Measurements from ENCODE around the gene ZBTB20. TPM values are rescaled to one million over a fixed set of nuclear protein-coding genes. Genes with fewer than 3 reads are reported as not detected.

Gene ZBTB20
- total and polyA plus RNA-seq, 5 donors from 2014 or later, result 10.1 to 58.2 (median 13.2) TPM

DNA sequence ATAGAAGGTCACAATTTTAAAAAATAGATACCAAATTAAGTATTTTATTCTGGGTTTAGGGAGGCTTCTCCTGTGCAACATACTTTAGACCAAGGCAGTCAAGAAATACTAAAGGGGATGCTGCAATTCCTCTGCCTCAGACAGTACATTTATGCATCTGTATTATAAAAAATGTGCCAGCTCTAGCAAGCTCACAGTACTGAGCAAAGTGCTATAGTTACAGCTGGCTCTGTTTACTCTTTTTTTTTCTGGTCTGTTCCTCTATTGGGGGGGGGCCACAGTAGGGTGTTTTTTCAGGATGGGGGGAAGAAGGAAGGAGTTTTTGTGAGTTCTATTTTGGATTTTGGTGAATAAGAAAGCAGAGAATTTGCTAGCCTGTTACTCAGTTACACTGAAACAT lies 668.3 kb downstream of the ZBTB20 start:
- H3K27ac ChIP-seq (ENCODE audit: insufficient read depth, low read length, poor library complexity, severe bottlenecking), result no peak overlapping the region
- no peaks in the 10 kb centered on the region for H3K36me3 ChIP-seq (ENCODE audit: control insufficient read depth, insufficient read depth, low read length)
- Mint-ChIP-seq H3K4me1 (peaks cover 9 to 18% (median 15%) of the 10 kb centered on the region in 4 donors), H3K36me3 (peaks cover 12% of the 10 kb centered on the region), H3K9me3 (peaks cover 0 to 4% (median 0%) of the 10 kb centered on the region in 7 donors), H3K4me3 (no peak overlapping the region), H3K27me3 (no peaks in the 10 kb centered on the region), H3K27ac (no peak overlapping the region)
- H3K4me1 ChIP-seq (ENCODE audit: control insufficient read depth, insufficient read depth, low read length, poor library complexity, severe bottlenecking), result peaks cover 9% of the 10 kb centered on the region
- H3K9me3 ChIP-seq (ENCODE audit: control insufficient read depth in 2 of 2, low read length in 2 of 2), result no peaks in the 10 kb centered on the region
- H3K4me3 ChIP-seq (ENCODE audit: low read depth, low read length), result no peak overlapping the region
- no peaks in the 10 kb centered on the region for H3K27me3 ChIP-seq (ENCODE audit: control insufficient read depth, insufficient read depth, low read length)
- DNase-seq (no peak), ATAC-seq (ENCODE audit: low read depth in 2 of 2) (no peak)

DNA sequence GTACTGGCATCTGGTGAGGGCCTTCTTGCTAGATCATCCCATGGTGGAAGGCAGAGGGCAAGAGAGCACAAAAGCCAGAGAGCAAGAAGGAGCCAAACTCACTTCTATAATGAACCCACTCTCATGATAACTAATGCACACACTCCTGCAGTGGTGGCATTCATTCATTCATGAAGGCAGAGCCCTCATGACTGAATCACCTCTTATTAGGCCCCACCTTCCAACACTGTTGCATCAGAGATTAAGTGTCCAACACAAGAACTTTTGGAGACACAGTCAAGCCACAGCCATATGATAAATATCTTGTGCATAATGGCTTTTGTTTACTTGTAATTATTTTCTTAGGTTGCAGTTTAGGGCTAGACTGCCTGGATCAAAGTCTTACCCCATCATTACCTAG lies 670.6 kb downstream of the ZBTB20 start:
- peaks cover 0 to 5% (median 0%) of the 10 kb centered on the region in 7 donors for H3K9me3 Mint-ChIP-seq
- Histone ChIP-seq H3K27ac (ENCODE audit: insufficient read depth, low read length, poor library complexity, severe bottlenecking) (no peak overlapping the region), H3K4me3 (ENCODE audit: low read depth, low read length) (no peak overlapping the region), H3K27me3 (ENCODE audit: control insufficient read depth, insufficient read depth, low read length) (no peaks in the 10 kb centered on the region), H3K4me1 (ENCODE audit: control insufficient read depth, insufficient read depth, low read length, poor library complexity, severe bottlenecking) (peaks cover 4% of the 10 kb centered on the region), H3K9me3 (ENCODE audit: control insufficient read depth in 2 of 2, low read length in 2 of 2) (no peaks in the 10 kb centered on the region), H3K36me3 (ENCODE audit: control insufficient read depth, insufficient read depth, low read length) (no peaks in the 10 kb centered on the region)
- no peak overlapping the region for H3K4me3 Mint-ChIP-seq
- H3K27me3 Mint-ChIP-seq, result no peaks in the 10 kb centered on the region
- no peak for ATAC-seq (ENCODE audit: low read depth in 2 of 2)
- H3K27ac Mint-ChIP-seq, result no peak overlapping the region
- no peak for DNase-seq
- H3K4me1 Mint-ChIP-seq, result peaks cover 5 to 13% (median 7%) of the 10 kb centered on the region in 4 donors
- peaks cover 6% of the 10 kb centered on the region for H3K36me3 Mint-ChIP-seq

DNA sequence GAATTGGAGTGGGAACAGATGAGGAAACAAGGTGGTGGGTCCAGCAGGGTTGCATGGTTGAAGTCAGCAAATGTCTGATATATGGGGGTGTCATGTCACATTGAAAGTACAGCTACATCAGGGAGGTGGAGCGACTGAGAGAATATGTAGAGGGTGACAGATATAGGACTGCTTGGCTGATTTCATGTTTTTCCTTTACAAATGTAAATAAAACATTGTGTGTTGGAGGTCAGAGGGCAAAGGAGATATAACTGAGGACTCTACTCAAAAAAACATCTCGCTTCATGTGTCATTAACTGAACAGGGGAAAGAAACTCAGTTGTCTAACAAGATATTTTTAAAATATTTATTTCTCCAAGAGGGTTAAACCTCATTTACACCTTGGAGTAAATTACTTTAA lies 675.6 kb downstream of the ZBTB20 start:
- Mint-ChIP-seq H3K36me3 (peaks cover 6% of the 10 kb centered on the region), H3K27me3 (no peaks in the 10 kb centered on the region), H3K4me3 (no peak overlapping the region), H3K4me1 (peaks cover 0 to 9% (median 5%) of the 10 kb centered on the region in 4 donors), H3K27ac (peak overlapping the region in 1 of 3 donors; percentile 1), H3K9me3 (peaks cover 0 to 5% (median 0%) of the 10 kb centered on the region in 7 donors)
- no peak for DNase-seq
- Histone ChIP-seq H3K9me3 (ENCODE audit: control insufficient read depth in 2 of 2, low read length in 2 of 2) (no peaks in the 10 kb centered on the region), H3K27ac (ENCODE audit: insufficient read depth, low read length, poor library complexity, severe bottlenecking) (no peak overlapping the region), H3K4me3 (ENCODE audit: low read depth, low read length) (no peak overlapping the region), H3K27me3 (ENCODE audit: control insufficient read depth, insufficient read depth, low read length) (no peaks in the 10 kb centered on the region), H3K4me1 (ENCODE audit: control insufficient read depth, insufficient read depth, low read length, poor library complexity, severe bottlenecking) (no peaks in the 10 kb centered on the region), H3K36me3 (ENCODE audit: control insufficient read depth, insufficient read depth, low read length) (no peaks in the 10 kb centered on the region)
- no peak for ATAC-seq (ENCODE audit: low read depth in 2 of 2)

DNA sequence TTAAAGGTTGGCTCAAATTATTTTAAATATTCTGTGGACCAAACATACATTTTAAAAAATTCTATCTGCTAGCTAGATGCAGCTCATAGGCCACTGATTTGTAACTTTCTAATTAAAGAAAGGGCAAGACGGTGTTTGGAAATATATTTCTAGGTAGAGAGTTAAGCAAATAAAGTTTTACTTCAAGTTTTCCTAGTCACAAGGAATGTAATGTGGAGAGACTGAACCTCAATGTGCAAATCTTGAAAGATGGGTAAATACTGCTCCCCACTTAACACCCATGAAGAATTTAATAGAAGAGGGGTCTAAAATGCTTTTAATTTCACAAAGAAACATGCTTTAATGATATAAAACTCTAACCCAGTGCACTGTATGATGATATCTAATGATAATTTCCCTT lies 678.0 kb downstream of the ZBTB20 start:
- Mint-ChIP-seq H3K9me3 (peaks cover 0 to 2% (median 0%) of the 10 kb centered on the region in 7 donors), H3K27ac (no peak overlapping the region), H3K36me3 (no peaks in the 10 kb centered on the region), H3K4me3 (no peak overlapping the region), H3K27me3 (no peaks in the 10 kb centered on the region), H3K4me1 (peaks cover 0 to 9% (median 2%) of the 10 kb centered on the region in 4 donors)
- Histone ChIP-seq H3K9me3 (ENCODE audit: control insufficient read depth in 2 of 2, low read length in 2 of 2) (no peaks in the 10 kb centered on the region), H3K4me3 (ENCODE audit: low read depth, low read length) (no peak overlapping the region), H3K4me1 (ENCODE audit: control insufficient read depth, insufficient read depth, low read length, poor library complexity, severe bottlenecking) (no peaks in the 10 kb centered on the region), H3K27ac (ENCODE audit: insufficient read depth, low read length, poor library complexity, severe bottlenecking) (no peak overlapping the region), H3K36me3 (ENCODE audit: control insufficient read depth, insufficient read depth, low read length) (no peaks in the 10 kb centered on the region), H3K27me3 (ENCODE audit: control insufficient read depth, insufficient read depth, low read length) (no peaks in the 10 kb centered on the region)
- no peak for ATAC-seq (ENCODE audit: low read depth in 2 of 2)
- no peak for DNase-seq

DNA sequence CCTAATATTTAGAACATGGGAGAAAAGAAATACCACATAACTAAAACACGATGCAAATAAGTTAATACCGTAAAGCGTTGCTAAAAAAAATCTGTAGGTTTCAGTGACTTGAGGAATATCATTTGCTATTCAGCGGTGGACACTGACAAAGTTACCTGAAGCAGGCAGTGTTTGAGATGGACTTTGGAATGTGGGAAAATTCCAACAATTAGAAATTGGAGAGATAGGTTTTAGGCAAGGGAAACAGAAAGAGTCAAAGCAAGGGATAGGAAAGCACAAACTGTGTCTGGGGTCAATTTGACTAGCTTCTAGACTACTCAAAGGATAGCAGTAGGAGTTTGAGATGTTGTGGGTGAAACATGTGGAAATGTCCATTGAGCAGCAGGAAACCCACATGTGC lies 680.3 kb downstream of the ZBTB20 start:
- no peaks in the 10 kb centered on the region for H3K27me3 Mint-ChIP-seq

DNA sequence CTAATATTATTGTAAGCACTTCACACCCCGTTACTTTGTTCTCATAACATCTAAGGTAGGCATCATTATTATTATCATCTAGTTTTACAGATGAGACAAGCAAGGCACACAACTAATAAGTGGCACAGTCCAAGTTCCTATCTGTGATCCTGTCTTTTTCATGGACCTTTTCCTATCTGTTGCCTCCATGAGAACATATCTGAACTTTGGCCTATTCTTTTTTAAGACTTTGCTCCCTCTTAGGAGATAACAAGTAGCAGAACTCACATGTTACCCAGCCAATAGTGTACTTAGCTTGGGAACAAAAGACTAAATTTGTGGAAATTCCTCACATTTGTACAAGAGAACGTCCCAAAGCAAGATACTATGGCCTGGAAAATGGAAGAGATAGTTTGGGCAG lies 680.8 kb downstream of the ZBTB20 start:
- ATAC-seq (ENCODE audit: low read depth in 2 of 2) (no peak), DNase-seq (no peak)
- no peak overlapping the region for H3K27ac ChIP-seq (ENCODE audit: insufficient read depth, low read length, poor library complexity, severe bottlenecking)
- Mint-ChIP-seq H3K4me1 (peaks cover 0 to 5% (median 2%) of the 10 kb centered on the region in 4 donors), H3K9me3 (peaks cover 0 to 1% (median 0%) of the 10 kb centered on the region in 7 donors), H3K27me3 (no peaks in the 10 kb centered on the region), H3K27ac (no peak overlapping the region), H3K4me3 (no peak overlapping the region), H3K36me3 (no peaks in the 10 kb centered on the region)
- no peaks in the 10 kb centered on the region for H3K27me3 ChIP-seq (ENCODE audit: control insufficient read depth, insufficient read depth, low read length)
- no peaks in the 10 kb centered on the region for H3K4me1 ChIP-seq (ENCODE audit: control insufficient read depth, insufficient read depth, low read length, poor library complexity, severe bottlenecking)
- no peaks in the 10 kb centered on the region for H3K9me3 ChIP-seq (ENCODE audit: control insufficient read depth in 2 of 2, low read length in 2 of 2)
- H3K4me3 ChIP-seq (ENCODE audit: low read depth, low read length), result no peak overlapping the region
- no peaks in the 10 kb centered on the region for H3K36me3 ChIP-seq (ENCODE audit: control insufficient read depth, insufficient read depth, low read length)

More for the DNA sequence above, 680.3 kb downstream of the ZBTB20 start:
- peak overlapping the region in 1 of 3 donors; percentile 18 for H3K27ac Mint-ChIP-seq
- no peak overlapping the region for H3K27ac ChIP-seq (ENCODE audit: insufficient read depth, low read length, poor library complexity, severe bottlenecking)
- peaks cover 0 to 1% (median 0%) of the 10 kb centered on the region in 7 donors for H3K9me3 Mint-ChIP-seq
- H3K36me3 Mint-ChIP-seq, result no peaks in the 10 kb centered on the region
- no peaks in the 10 kb centered on the region for H3K27me3 ChIP-seq (ENCODE audit: control insufficient read depth, insufficient read depth, low read length)
- H3K36me3 ChIP-seq (ENCODE audit: control insufficient read depth, insufficient read depth, low read length), result no peaks in the 10 kb centered on the region
- H3K4me3 Mint-ChIP-seq, result no peak overlapping the region
- no peaks in the 10 kb centered on the region for H3K9me3 ChIP-seq (ENCODE audit: control insufficient read depth in 2 of 2, low read length in 2 of 2)
- DNase-seq, result no peak
- no peak overlapping the region for H3K4me3 ChIP-seq (ENCODE audit: low read depth, low read length)
- no peak for ATAC-seq (ENCODE audit: low read depth in 2 of 2)
- peaks cover 0 to 5% (median 4%) of the 10 kb centered on the region in 4 donors for H3K4me1 Mint-ChIP-seq
- no peaks in the 10 kb centered on the region for H3K4me1 ChIP-seq (ENCODE audit: control insufficient read depth, insufficient read depth, low read length, poor library complexity, severe bottlenecking)

DNA sequence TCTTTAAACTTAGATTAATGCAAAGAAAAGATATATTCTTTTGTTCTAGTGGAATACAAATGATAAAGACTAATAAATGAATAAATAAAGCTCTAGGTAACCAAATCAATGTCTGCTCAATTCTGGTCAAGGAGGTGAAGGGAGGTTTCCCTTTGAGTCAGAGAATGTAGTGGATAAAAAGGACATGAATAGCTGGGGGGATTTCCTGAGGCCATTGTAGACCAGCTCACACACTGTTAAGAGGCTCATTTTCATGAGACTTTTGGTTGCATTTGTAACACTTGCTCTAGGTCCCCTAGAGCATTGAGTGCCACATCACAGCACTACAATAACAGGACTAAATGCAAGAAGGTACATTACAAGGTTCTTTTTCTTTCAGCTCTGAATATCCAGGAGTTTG lies 682.5 kb downstream of the ZBTB20 start:
- H3K27me3 ChIP-seq (ENCODE audit: control insufficient read depth, insufficient read depth, low read length), result no peaks in the 10 kb centered on the region
- no peaks in the 10 kb centered on the region for H3K9me3 ChIP-seq (ENCODE audit: control insufficient read depth in 2 of 2, low read length in 2 of 2)
- no peak overlapping the region for H3K4me3 Mint-ChIP-seq
- H3K36me3 Mint-ChIP-seq, result no peaks in the 10 kb centered on the region
- no peaks in the 10 kb centered on the region for H3K27me3 Mint-ChIP-seq
- H3K4me1 Mint-ChIP-seq, result peaks cover 0 to 5% (median 2%) of the 10 kb centered on the region in 4 donors
- no peak overlapping the region for H3K27ac ChIP-seq (ENCODE audit: insufficient read depth, low read length, poor library complexity, severe bottlenecking)
- H3K4me3 ChIP-seq (ENCODE audit: low read depth, low read length), result no peak overlapping the region
- no peaks in the 10 kb centered on the region for H3K4me1 ChIP-seq (ENCODE audit: control insufficient read depth, insufficient read depth, low read length, poor library complexity, severe bottlenecking)
- no peak overlapping the region for H3K27ac Mint-ChIP-seq
- ATAC-seq (ENCODE audit: low read depth in 2 of 2) (peak in 1 of 2 donors; percentile 34), DNase-seq (no peak)
- H3K36me3 ChIP-seq (ENCODE audit: control insufficient read depth, insufficient read depth, low read length), result no peaks in the 10 kb centered on the region
- peaks cover 0 to 1% (median 0%) of the 10 kb centered on the region in 7 donors for H3K9me3 Mint-ChIP-seq

DNA sequence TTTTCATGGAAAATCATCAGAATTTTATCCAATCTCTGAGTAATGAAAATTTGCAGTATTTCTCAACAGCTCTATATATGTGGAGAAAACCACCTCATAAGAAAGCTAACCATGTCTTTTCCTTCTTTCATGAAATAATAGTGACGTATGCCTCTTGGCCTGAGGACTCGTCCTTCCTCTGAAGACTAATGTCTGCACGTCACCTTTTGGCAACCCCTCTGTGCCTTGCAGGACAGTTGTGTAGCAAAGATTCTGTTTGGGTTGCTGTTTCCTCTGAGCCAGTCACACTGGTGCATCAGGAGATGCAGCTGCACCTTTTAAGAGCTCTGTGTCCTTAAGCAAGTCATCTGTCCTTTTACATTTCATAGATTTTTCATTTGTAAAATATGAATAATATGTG lies 684.3 kb downstream of the ZBTB20 start:
- no peaks in the 10 kb centered on the region for H3K36me3 Mint-ChIP-seq
- DNase-seq (no peak), ATAC-seq (ENCODE audit: low read depth in 2 of 2) (no peak)
- no peaks in the 10 kb centered on the region for H3K9me3 Mint-ChIP-seq
- Histone ChIP-seq H3K36me3 (ENCODE audit: control insufficient read depth, insufficient read depth, low read length) (no peaks in the 10 kb centered on the region), H3K27me3 (ENCODE audit: control insufficient read depth, insufficient read depth, low read length) (no peaks in the 10 kb centered on the region), H3K4me1 (ENCODE audit: control insufficient read depth, insufficient read depth, low read length, poor library complexity, severe bottlenecking) (no peaks in the 10 kb centered on the region), H3K9me3 (ENCODE audit: control insufficient read depth in 2 of 2, low read length in 2 of 2) (no peaks in the 10 kb centered on the region), H3K4me3 (ENCODE audit: low read depth, low read length) (no peak overlapping the region), H3K27ac (ENCODE audit: insufficient read depth, low read length, poor library complexity, severe bottlenecking) (no peak overlapping the region)
- no peak overlapping the region for H3K4me3 Mint-ChIP-seq
- no peak overlapping the region for H3K27ac Mint-ChIP-seq
- H3K4me1 Mint-ChIP-seq, result peaks cover 0 to 9% (median 3%) of the 10 kb centered on the region in 4 donors
- no peaks in the 10 kb centered on the region for H3K27me3 Mint-ChIP-seq

Data from CD4-positive, CD25-positive, alpha-beta regulatory T cell (primary cell).